Ovary (tissue), 9 donors: ENCODE results near the gene RORB. TPM values are rescaled to one million over a fixed set of nuclear protein-coding genes. Genes with fewer than 3 reads are reported as not detected.

Experiments used
- DNase-seq, 5 donors: peaks; one replicate each; pipeline ENCODE4 v3.0.0-alpha.2; 2019 to 2020
- H3K27ac ChIP-seq, 2 donors: fragments of 200-600 bp; one replicate each; pipeline versions ENCODE4 v1.5.1 to v1.8.0; 2019 to 2022
- H3K27me3 ChIP-seq: fragments of 200-600 bp; one replicate; pipeline ENCODE4 v1.8.0; 2022
- H3K36me3 ChIP-seq: fragments of 200-600 bp; sonication (generic); one replicate; pipeline ENCODE4 v1.5.1; 2019
- H3K4me1 ChIP-seq: one replicate; pipeline ENCODE4 v1.8.1; 2013; ENCODE audit warnings: mild to moderate bottlenecking, moderate library complexity; ENCODE audit not compliant: insufficient read depth
- H3K4me3 ChIP-seq: fragments of 200-600 bp; sonication (generic); one replicate; pipeline ENCODE4 v1.5.1; 2017
- H3K9me3 ChIP-seq, 2 donors: fragments of 200-600 bp in 1 of 2; sonication (generic) in 1 of 2; one replicate each; pipeline versions ENCODE4 v1.5.1 to v1.8.1; 2013 to 2019; ENCODE audit warnings: mild to moderate bottlenecking in 1 of 2, moderate library complexity in 1 of 2
- CTCF ChIP-seq, 3 donors: fragments of 450-650 bp in 2 of 3; fragments of 200-600 bp in 1 of 3; IDR thresholded peaks; one replicate each; pipeline versions ENCODE4 v1.5.1 to v1.8.0; 2016 to 2022; ENCODE audit warnings: antibody characterized with exemption in 3 of 3, mild to moderate bottlenecking in 1 of 3
- EP300 ChIP-seq: sonication (generic); formaldehyde crosslinking; IDR thresholded peaks from one replicate; pipeline ENCODE4 v1.6.1; 2017; ENCODE audit warnings: antibody characterized with exemption
- POLR2A ChIP-seq: fragments of 450-650 bp; IDR thresholded peaks from one replicate; pipeline ENCODE4 v1.6.1; 2017; ENCODE audit warnings: antibody characterized with exemption, mild to moderate bottlenecking, moderate library complexity
- WGBS, 3 donors: extraction: QIAGEN DNeasy Blood & Tissue Kit in 1 of 3; methylation state at CpG; one replicate each; pipeline versions ENCODE4 v1.1.5 to v1.1.7; 2013 to 2017; 5-methylcytosine and 5-hydroxymethylcytosine counted together
- intact Hi-C, 4 donors: fragments of 100-400 bp; cut with DNase I; formaldehyde crosslinking; loops; one replicate each; pipeline versions ENCODE4 v1.11.0 to v1.15.1; 2022 to 2023
- polyA plus RNA-seq, 2 donors: library from polyadenylated mRNA; stranded (reverse); fragments of 200-250 nt in 1 of 2; fragments of 350-450 nt in 1 of 2; fragmentation: Illumina TruSeq in 1 of 2; extraction: RNeasy Lipid Tissue Mini Kit (QIAGEN cat#74804) in 1 of 2; gene quantifications; one replicate each; pipeline ENCODE4 v1.2.3, GENCODE V29; 2013 to 2014
- total RNA-seq, 7 donors: library from RNA; depleted of rRNA in 2 of 7; stranded (reverse); fragments of >200 nt in 2 of 7; fragmentation: NEBNext Ultra II Directional in 3 of 7; extraction: Animal tissue kit (Norgen Biotek cat#: 25700) in 3 of 7; gene quantifications; one replicate each; pipeline versions ENCODE4 v1.1.0 to v1.2.4, GENCODE V29; 2016 to 2023
- donor health status: DM: no; HTN: no; CAD: no; lungs with moderate emphysema.
- donor health status: DM: no; HTN: no; CAD: no.
- donor health status: Bipolar disorder and iron deficiency.
- donor health status: DM: yes; HTN: yes; CAD: no.
- donor health status: DM: no; HTN: no; CAD: no.
- donor health status: DM: yes; HTN: yes; CAD: no.

Gene RORB
- total and polyA plus RNA-seq, 9 donors: 0.08 to 1.0 (median 0.53) TPM

GRCh38 chr9:74493512-74493911 lies 3.6 kb upstream of the RORB start:
- TF ChIP-seq POLR2A (no peak), EP300 (no peak), CTCF (IDR thresholded peaks at IDR 0.05) (no peak)
- Histone ChIP-seq H3K36me3 (no peaks in the 10 kb centered on the region), H3K27me3 (no peaks in the 10 kb centered on the region), H3K4me3 (no peak overlapping the region), H3K4me1 (peaks cover 9% of the 10 kb centered on the region), H3K27ac (no peak overlapping the region), H3K9me3 (no peaks in the 10 kb centered on the region)
- intact Hi-C loops: no loop called here
- WGBS, 3 donors: 13 to 26% (median 15%) methylated on average over 2 of the region's 2 CpGs
- no peak for DNase-seq

- WGBS, 3 donors: 74 to 92% (median 82%) methylated on average over 1 of the region's 1 CpG
- Histone ChIP-seq H3K9me3 (no peaks in the 10 kb centered on the region), H3K36me3 (no peaks in the 10 kb centered on the region), H3K4me3 (no peak overlapping the region), H3K27me3 (no peaks in the 10 kb centered on the region), H3K27ac (no peak overlapping the region), H3K4me1 (peaks cover 14% of the 10 kb centered on the region)
- intact Hi-C loops: no loop called here
- no peak for DNase-seq
- TF ChIP-seq POLR2A (no peak), EP300 (no peak), CTCF (IDR thresholded peaks at IDR 0.05) (no peak)
Observed at GRCh38 chr9:74494490-74494889, 2.6 kb upstream of the RORB start.

GRCh38 chr9:74496406-74496805 lies 729 bp upstream of the RORB start:
- TF ChIP-seq EP300 (no peak), CTCF (IDR thresholded peaks at IDR 0.05) (no peak), POLR2A (no peak)
- Histone ChIP-seq H3K27me3 (no peaks in the 10 kb centered on the region), H3K9me3 (no peaks in the 10 kb centered on the region), H3K4me3 (no peak overlapping the region), H3K36me3 (no peaks in the 10 kb centered on the region), H3K27ac (no peak overlapping the region), H3K4me1 (peaks cover 14% of the 10 kb centered on the region)
- DNase-seq: no peak
- intact Hi-C loops: no loop called here
- 25 to 31% (median 26%) methylated on average over 6 of the region's 6 CpGs for WGBS, 3 donors

- peaks cover 14% of the 10 kb centered on the region for H3K4me1 ChIP-seq
- no peaks in the 10 kb centered on the region for H3K27me3 ChIP-seq
- peak in 1 of 5 donors; percentile 30 for DNase-seq
- intact Hi-C loops: no loop called here
- H3K4me3 ChIP-seq: peak overlapping the region; percentile 43
- 1% methylated on average over 69 to 77 of the region's 77 CpGs for WGBS, 3 donors
- H3K27ac ChIP-seq: no peak overlapping the region
- no peak for TF ChIP-seq EP300
- TF ChIP-seq CTCF (IDR thresholded peaks at IDR 0.05): no peak
- TF ChIP-seq POLR2A: no peak
- no peaks in the 10 kb centered on the region for H3K9me3 ChIP-seq
- no peaks in the 10 kb centered on the region for H3K36me3 ChIP-seq
Observed at GRCh38 chr9:74497748-74498620, 849 bp downstream of the RORB start.
